ENCODE data around the gene MYCT1. TPM values are rescaled to one million over a fixed set of nuclear protein-coding genes. Genes with fewer than 3 reads are reported as not detected.

The MYCT1 gene
- total RNA-seq, 1 experiment from 2014 or later, result not detected

DNA sequence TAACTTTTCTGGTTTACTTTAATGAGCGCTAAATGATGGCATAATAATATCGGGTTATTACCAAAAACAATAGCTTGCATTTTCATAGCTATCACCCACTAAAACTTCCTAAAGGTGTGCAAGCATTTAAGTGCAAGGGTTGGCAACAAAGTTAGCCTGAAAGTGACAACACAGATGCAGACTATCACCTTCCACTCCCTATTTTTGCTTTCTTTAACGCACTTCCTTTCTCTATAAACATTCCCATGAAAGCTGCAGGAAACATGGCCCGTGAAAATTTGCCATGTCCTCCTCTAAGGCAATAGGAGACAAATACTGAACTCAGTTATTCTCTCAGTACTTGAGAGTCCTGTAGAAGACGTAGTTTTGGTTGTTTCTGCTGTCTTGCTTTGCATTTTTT is 2.7 kb downstream of the MYCT1 start:
- BruUV-seq (replicated peaks), result no TSS peak
- RAD21 ChIA-PET (ENCODE audit: low non-redundant PET in 1 of 2, low total read pairs in 2 of 2, uncharacterized antibody in 2 of 2, unreplicated experiment in 2 of 2), result no interaction called here
- H3K79me2 ChIP-seq (ENCODE audit: insufficient read depth, low read length), result no peaks in the 10 kb centered on the region
- H3K4me1 ChIP-seq (ENCODE audit: control insufficient read depth in 1 of 2, insufficient read depth in 2 of 2, low read length in 2 of 2), result no peaks in the 10 kb centered on the region
- H3K27me3 ChIP-seq (ENCODE audit: insufficient read depth, low read length), result no peaks in the 10 kb centered on the region
- ATAC-seq (no peak), DNase-seq (ENCODE audit: low read depth, low spot score) (no peak)
- no peak overlapping the region for H3K27ac ChIP-seq (ENCODE audit: low read depth, low read length)
- intact Hi-C loops (cut with micrococcal nuclease), result no loop called here
- POLR2A ChIA-PET, result no interaction called here
- no peak overlapping the region for H3K4me3 ChIP-seq (replicated peaks in 1 of 2; ENCODE audit: low read depth in 1 of 2, low read length in 2 of 2)
- TF ChIP-seq EZH2 (IDR thresholded peaks at IDR 0.05), result no peak
- TF ChIP-seq CEBPB (IDR thresholded peaks at IDR 0.05; ENCODE audit: low read depth), result no peak
- no peak overlapping the region for H2AFZ ChIP-seq (ENCODE audit: low read depth, low read length, poor library complexity, severe bottlenecking)
- CTCF ChIA-PET, result interaction anchor here (1.4 kb wide), 1 partner anchor 215 kb away, joined by 5 read pairs; no protein-coding TSS in a partner anchor
- no peaks in the 10 kb centered on the region for H3K9me2 ChIP-seq (ENCODE audit: insufficient read depth)
- no peaks in the 10 kb centered on the region for H3K36me3 ChIP-seq (ENCODE audit: control insufficient read depth in 1 of 2, insufficient read depth in 2 of 2, low read length in 2 of 2)
- H3K9ac ChIP-seq (ENCODE audit: low read length), result no peak overlapping the region
- no peak overlapping the region for H3K4me2 ChIP-seq (ENCODE audit: low read length)
- H4K20me1 ChIP-seq (ENCODE audit: insufficient read depth), result no peaks in the 10 kb centered on the region
- no peaks in the 10 kb centered on the region for H3K9me3 ChIP-seq (ENCODE audit: control insufficient read depth in 1 of 2, insufficient read depth in 1 of 2, low read depth in 1 of 2, low read length in 2 of 2)

DNA sequence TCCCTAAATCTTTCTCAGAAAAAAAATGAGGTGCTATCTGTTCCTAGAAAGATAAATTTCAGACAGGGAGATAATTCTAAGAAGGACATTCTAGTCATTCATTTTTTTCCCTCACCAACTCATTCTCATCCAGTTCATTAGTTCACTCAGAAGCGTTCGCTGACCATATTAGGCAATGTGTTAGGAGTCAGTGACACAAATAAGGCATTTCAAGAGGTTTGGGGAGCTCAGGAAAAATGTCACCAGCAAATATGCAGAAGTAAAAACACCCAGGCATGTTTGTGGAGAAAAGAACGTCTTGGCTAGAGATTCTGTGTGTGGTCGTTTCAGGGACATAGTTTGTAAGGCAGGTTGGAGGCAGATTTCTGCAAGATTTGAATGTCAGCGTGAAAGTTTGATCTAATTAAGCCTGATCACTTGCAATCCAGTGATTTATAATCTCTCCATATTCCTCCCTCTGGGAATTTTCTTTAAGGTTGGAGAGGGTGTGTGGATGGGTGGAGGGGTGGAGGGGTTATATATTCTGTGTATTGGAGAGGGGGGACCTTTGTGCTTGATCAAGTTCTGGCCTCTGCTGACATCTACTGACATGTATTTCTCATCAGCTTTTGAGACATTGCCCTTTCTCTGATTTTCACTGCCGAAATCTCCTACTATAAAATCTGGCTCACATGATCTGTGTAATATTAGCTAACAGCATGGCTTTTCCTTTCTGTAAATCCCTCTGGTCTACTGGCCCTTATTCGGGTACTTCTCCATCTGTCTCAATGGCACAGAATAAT is 3.6 kb downstream of the MYCT1 start:
- ChIA-PET POLR2A (no interaction called here), RAD21 (ENCODE audit: low non-redundant PET in 1 of 2, low total read pairs in 2 of 2, uncharacterized antibody in 2 of 2, unreplicated experiment in 2 of 2) (no interaction called here), CTCF (interaction anchor here (0.7 to 1.4 kb wide), 5 partner anchors 13 to 247 kb away, joined by 3 to 5 read pairs (median 3); no protein-coding TSS in a partner anchor)
- no peaks in the 10 kb centered on the region for H3K9me3 ChIP-seq (ENCODE audit: control insufficient read depth in 1 of 2, insufficient read depth in 1 of 2, low read depth in 1 of 2, low read length in 2 of 2)
- ATAC-seq, result 0 out of 2 replicates have a peak, but pooled peaks have one; percentile 46
- BruUV-seq (replicated peaks), result no TSS peak
- no peaks in the 10 kb centered on the region for H3K36me3 ChIP-seq (ENCODE audit: control insufficient read depth in 1 of 2, insufficient read depth in 2 of 2, low read length in 2 of 2)
- H4K20me1 ChIP-seq (ENCODE audit: insufficient read depth), result no peaks in the 10 kb centered on the region
- DNase-seq (ENCODE audit: low read depth, low spot score), result no peak
- no peaks in the 10 kb centered on the region for H3K9me2 ChIP-seq (ENCODE audit: insufficient read depth)
- H3K27me3 ChIP-seq (ENCODE audit: insufficient read depth, low read length), result no peaks in the 10 kb centered on the region
- intact Hi-C loops (cut with micrococcal nuclease), result no loop called here
- no peak overlapping the region for H3K9ac ChIP-seq (ENCODE audit: low read length)
- TF ChIP-seq SIN3A (IDR thresholded peaks at IDR 0.05; ENCODE audit: low read depth), result no peak
- no peak for TF ChIP-seq POLR2AphosphoS5 (IDR thresholded peaks at IDR 0.05; ENCODE audit: low read depth, low read length)
- peak; percentile 38; the same call in 1 of the 2 replicates for TF ChIP-seq SRF (IDR thresholded peaks at IDR 0.05; ENCODE audit: low read depth)
- no peak for TF ChIP-seq ELF1 (IDR thresholded peaks at IDR 0.05; ENCODE audit: borderline replicate concordance, low read depth)
- peak; percentile 34 for TF ChIP-seq RAD21 (IDR thresholded peaks at IDR 0.05; ENCODE audit: low read depth)
- TF ChIP-seq, protein P1, sequence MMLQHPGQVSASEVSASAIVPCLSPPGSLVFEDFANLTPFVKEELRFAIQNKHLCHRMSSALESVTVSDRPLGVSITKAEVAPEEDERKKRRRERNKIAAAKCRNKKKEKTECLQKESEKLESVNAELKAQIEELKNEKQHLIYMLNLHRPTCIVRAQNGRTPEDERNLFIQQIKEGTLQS (IDR thresholded peaks at IDR 0.05), result no peak
- TF ChIP-seq JUND (IDR thresholded peaks at IDR 0.05), result no peak
- no peak overlapping the region for H3K4me3 ChIP-seq (replicated peaks in 1 of 2; ENCODE audit: low read depth in 1 of 2, low read length in 2 of 2)
- H3K27ac ChIP-seq (ENCODE audit: low read depth, low read length), result no peak overlapping the region
- no peak overlapping the region for H3K4me2 ChIP-seq (ENCODE audit: low read length)
- no peaks in the 10 kb centered on the region for H3K79me2 ChIP-seq (ENCODE audit: insufficient read depth, low read length)
- H2AFZ ChIP-seq (ENCODE audit: low read depth, low read length, poor library complexity, severe bottlenecking), result no peak overlapping the region
- no peaks in the 10 kb centered on the region for H3K4me1 ChIP-seq (ENCODE audit: control insufficient read depth in 1 of 2, insufficient read depth in 2 of 2, low read length in 2 of 2)

All from HCT116 (cell line).